Mucosa of descending colon (tissue), 3 donors: ENCODE measurements around the gene PAPOLG. TPM values are rescaled to one million over a fixed set of nuclear protein-coding genes. Genes with fewer than 3 reads are reported as not detected.
"Not testable (repeated sequence)": the region's sequence is repeated elsewhere in the genome, so short reads cannot be mapped to it uniquely, and the experiment has no call there.

Experiments used
- ATAC-seq: fragments of 200-7000 bp; cut with Tn5 transposase; one replicate; pipeline ENCODE4 v1.9.1; 2020; ENCODE audit warnings: mild to moderate bottlenecking, moderate library complexity
- DNase-seq, 3 donors: peaks; one replicate each; pipeline ENCODE4 v3.0.0-alpha.2; 2020
- H3K36me3 ChIP-seq: fragments of 200-600 bp; one replicate; pipeline ENCODE4 v1.8.0; 2021; ENCODE audit warnings: low read depth, mild to moderate bottlenecking
- H3K4me1 ChIP-seq: fragments of 200-600 bp; one replicate; pipeline ENCODE4 v1.8.0; 2021; ENCODE audit warnings: low read depth, mild to moderate bottlenecking
- H3K4me3 ChIP-seq: fragments of 200-600 bp; one replicate; pipeline ENCODE4 v1.8.0; 2021; ENCODE audit warnings: mild to moderate bottlenecking
- H3K9me3 ChIP-seq: fragments of 200-600 bp; one replicate; pipeline ENCODE4 v1.8.0; 2021; ENCODE audit warnings: mild to moderate bottlenecking
- CTCF ChIP-seq: fragments of 200-600 bp; IDR thresholded peaks from one replicate; pipeline ENCODE4 v1.8.0; 2022; ENCODE audit warnings: antibody characterized with exemption, mild to moderate bottlenecking
- intact Hi-C, 2 donors: fragments of 100-400 bp; cut with DNase I in 1 of 2; cut with micrococcal nuclease in 1 of 2; formaldehyde crosslinking; loops; one replicate each; pipeline versions ENCODE4 v1.11.0 to v1.11.1; 2022; cut with DNase I, micrococcal nuclease
- total RNA-seq, 3 donors: library from RNA; stranded (reverse); fragmentation: NEBNext Ultra II Directional in 2 of 3; extraction: Animal tissue kit (Norgen Biotek cat#: 25700) in 2 of 3; gene quantifications; one replicate each; pipeline versions ENCODE4 v1.2.1 to v1.2.4, GENCODE V29; 2021 to 2023
- donor health status: DM: no; HTN: no; CAD: no; lungs with moderate emphysema.
- donor health status: DM: no; HTN: no; CAD: no.
- donor health status: DM: no; HTN: yes; CAD: no.

PAPOLG gene
- total RNA-seq, 3 donors from 2014 or later = 9.1 to 14.5 (median 10.1) TPM

- no peak for TF ChIP-seq CTCF
- intact Hi-C loops = loop anchor here in 1 of 2 donors (10.0 kb wide), 1 partner anchor 183 kb away; no protein-coding TSS in a partner anchor
- H3K9me3 ChIP-seq = no peaks in the 10 kb centered on the region
Measured at GRCh38 chr2:60811491-60812375, 55.7 kb downstream of the PAPOLG start.

GRCh38 chr2:60817191-60817590 lies 61.1 kb downstream of the PAPOLG start:
- H3K4me3 ChIP-seq, H3K36me3 ChIP-seq, ATAC-seq, H3K9me3 ChIP-seq, DNase-seq, H3K4me1 ChIP-seq: not testable (repeated sequence)
- intact Hi-C loops = loop anchor here in 1 of 2 donors (10.0 kb wide), 1 partner anchor 178 kb away; no protein-coding TSS in a partner anchor

More at GRCh38 chr2:60811491-60812375, 55.7 kb downstream of the PAPOLG start:
- H3K4me3 ChIP-seq = no peak overlapping the region
- ATAC-seq = no peak
- no peaks in the 10 kb centered on the region for H3K36me3 ChIP-seq
- H3K4me1 ChIP-seq = no peaks in the 10 kb centered on the region
- no peak for DNase-seq

GRCh38 chr2:60818272-60818671 lies 62.2 kb downstream of the PAPOLG start:
- ATAC-seq (peak; percentile 14), DNase-seq (peak in 1 of 3 donors; percentile 16)
- Histone ChIP-seq H3K36me3 (no peaks in the 10 kb centered on the region), H3K4me1 (no peaks in the 10 kb centered on the region), H3K4me3 (no peak overlapping the region), H3K9me3 (no peaks in the 10 kb centered on the region)
- intact Hi-C loops = loop anchor here in 1 of 2 donors (10.0 kb wide), 1 partner anchor 177 kb away; no protein-coding TSS in a partner anchor
- no peak for TF ChIP-seq CTCF

GRCh38 chr2:60819155-60819862 lies 63.2 kb downstream of the PAPOLG start:
- DNase-seq (peak; percentile 46 to 82 (median 47)), ATAC-seq (peak; percentile 87)
- Histone ChIP-seq H3K4me3 (no peak overlapping the region), H3K36me3 (no peaks in the 10 kb centered on the region), H3K4me1 (no peaks in the 10 kb centered on the region), H3K9me3 (no peaks in the 10 kb centered on the region)
- intact Hi-C loops = loop anchor here in 1 of 2 donors (10.0 kb wide), 1 partner anchor 175 kb away; no protein-coding TSS in a partner anchor
- TF ChIP-seq CTCF = no peak

GRCh38 chr2:60819936-60820335 lies 63.9 kb downstream of the PAPOLG start:
- Histone ChIP-seq H3K36me3 (no peaks in the 10 kb centered on the region), H3K4me1 (no peaks in the 10 kb centered on the region), H3K9me3 (no peaks in the 10 kb centered on the region), H3K4me3 (no peak overlapping the region)
- no peak for TF ChIP-seq CTCF
- intact Hi-C loops = loop anchor here in 1 of 2 donors (10.0 kb wide), 1 partner anchor 175 kb away; no protein-coding TSS in a partner anchor
- ATAC-seq (no peak), DNase-seq (no peak)
